ENCODE measurements around the gene CHIT1.
"Not testable (repeated sequence)": the region's sequence is repeated elsewhere in the genome, so short reads cannot be mapped to it uniquely, and the experiment has no call there.

The CHIT1 gene

GRCh38 chr1:203273206-203273868 is 43.9 kb upstream of the CHIT1 start:
- peak overlapping the region; percentile 55 for H3K4me3 ChIP-seq
- peak overlapping the region; percentile 63 for H3K27ac ChIP-seq
- peak overlapping the region; percentile 95 for H3K4me2 ChIP-seq
- H3K36me3 ChIP-seq, result no peaks in the 10 kb centered on the region
- H3K4me1 ChIP-seq, result peaks cover 97% of the 10 kb centered on the region
- no peaks in the 10 kb centered on the region for H4K20me1 ChIP-seq
- H3K9ac ChIP-seq, result peak overlapping the region; percentile 60
- no peaks in the 10 kb centered on the region for H3K27me3 ChIP-seq
- no peak for TF ChIP-seq Cebpa-rat (IDR thresholded peaks at IDR 0.05)
- H3K9me3 ChIP-seq, result no peaks in the 10 kb centered on the region

GRCh38 chr1:203272633-203273205 is 43.2 kb upstream of the CHIT1 start:
- Histone ChIP-seq H3K9me3 (no peaks in the 10 kb centered on the region), H3K4me1 (peaks cover 94% of the 10 kb centered on the region), H3K4me2 (peak overlapping the region; percentile 95), H3K4me3 (peak overlapping the region; percentile 55), H3K36me3 (no peaks in the 10 kb centered on the region), H3K9ac (peak overlapping the region; percentile 60), H3K27ac (0 out of 2 replicates have a peak overlapping the region, but pooled peaks have one; percentile 2), H3K27me3 (no peaks in the 10 kb centered on the region), H4K20me1 (no peaks in the 10 kb centered on the region)
- no peak for TF ChIP-seq Cebpa-rat (IDR thresholded peaks at IDR 0.05)

GRCh38 chr1:203271962-203272632 is 42.6 kb upstream of the CHIT1 start:
- no peak for TF ChIP-seq Cebpa-rat (IDR thresholded peaks at IDR 0.05)
- Histone ChIP-seq H3K9me3 (no peaks in the 10 kb centered on the region), H4K20me1 (no peaks in the 10 kb centered on the region), H3K27me3 (no peaks in the 10 kb centered on the region), H3K4me1 (peaks cover 91% of the 10 kb centered on the region), H3K27ac (0 out of 2 replicates have a peak overlapping the region, but pooled peaks have one; percentile 2), H3K9ac (no peak overlapping the region; the same call in 1 of the 2 replicates), H3K4me3 (no peak overlapping the region), H3K4me2 (peak overlapping the region; percentile 95), H3K36me3 (no peaks in the 10 kb centered on the region)

- Histone ChIP-seq H3K4me3 (no peak overlapping the region), H3K9ac (no peak overlapping the region), H3K4me2 (peak overlapping the region; percentile 29), H4K20me1 (no peaks in the 10 kb centered on the region), H3K27ac (no peak overlapping the region; the same call in 1 of the 2 replicates), H3K9me3 (no peaks in the 10 kb centered on the region), H3K27me3 (no peaks in the 10 kb centered on the region), H3K36me3 (no peaks in the 10 kb centered on the region), H3K4me1 (peaks cover 87% of the 10 kb centered on the region)
- TF ChIP-seq Cebpa-rat (IDR thresholded peaks at IDR 0.05), result no peak
These were observed 41.7 kb upstream of the CHIT1 start for GRCh38 chr1:203271018-203271743.

GRCh38 chr1:203270448-203270847 is 41.0 kb upstream of the CHIT1 start:
- H3K27ac ChIP-seq, result no peak overlapping the region
- no peak for TF ChIP-seq Cebpa-rat (IDR thresholded peaks at IDR 0.05)
- H4K20me1 ChIP-seq, result no peaks in the 10 kb centered on the region
- no peaks in the 10 kb centered on the region for H3K27me3 ChIP-seq
- H3K4me2 ChIP-seq, result peak overlapping the region; percentile 29; the same call in 1 of the 2 replicates
- no peaks in the 10 kb centered on the region for H3K36me3 ChIP-seq
- H3K4me3 ChIP-seq, result no peak overlapping the region
- H3K9ac ChIP-seq, result no peak overlapping the region
- H3K4me1 ChIP-seq, result peaks cover 86% of the 10 kb centered on the region
- H3K9me3 ChIP-seq, result no peaks in the 10 kb centered on the region

GRCh38 chr1:203269654-203270020 is 40.2 kb upstream of the CHIT1 start:
- no peak overlapping the region for H3K9ac ChIP-seq
- no peaks in the 10 kb centered on the region for H3K36me3 ChIP-seq
- no peak overlapping the region for H3K27ac ChIP-seq
- no peak for TF ChIP-seq Cebpa-rat (IDR thresholded peaks at IDR 0.05)
- H3K27me3 ChIP-seq, result no peaks in the 10 kb centered on the region
- H3K4me1 ChIP-seq, result peaks cover 78% of the 10 kb centered on the region
- no peak overlapping the region for H3K4me3 ChIP-seq
- no peaks in the 10 kb centered on the region for H4K20me1 ChIP-seq
- H3K4me2 ChIP-seq, result peak overlapping the region; percentile 19; the same call in 1 of the 2 replicates
- no peaks in the 10 kb centered on the region for H3K9me3 ChIP-seq

- Histone ChIP-seq H3K9me3 (no peaks in the 10 kb centered on the region), H3K36me3 (no peaks in the 10 kb centered on the region), H3K4me2 (peak overlapping the region; percentile 49), H3K27me3 (no peaks in the 10 kb centered on the region), H3K4me3 (no peak overlapping the region), H3K9ac (no peak overlapping the region), H3K27ac (peak overlapping the region; percentile 21; the same call in 1 of the 2 replicates), H4K20me1 (no peaks in the 10 kb centered on the region), H3K4me1 (peaks cover 73% of the 10 kb centered on the region)
- TF ChIP-seq Cebpa-rat (IDR thresholded peaks at IDR 0.05), result no peak
These were observed 39.6 kb upstream of the CHIT1 start for GRCh38 chr1:203268901-203269653.

GRCh38 chr1:203267912-203268311 is 38.4 kb upstream of the CHIT1 start:
- peak overlapping the region; percentile 91 for H3K4me2 ChIP-seq
- peak overlapping the region; percentile 71 for H3K27ac ChIP-seq
- H3K9me3 ChIP-seq, result no peaks in the 10 kb centered on the region
- no peak for TF ChIP-seq Cebpa-rat (IDR thresholded peaks at IDR 0.05)
- H4K20me1 ChIP-seq, result no peaks in the 10 kb centered on the region
- no peaks in the 10 kb centered on the region for H3K27me3 ChIP-seq
- peak overlapping the region; percentile 74 for H3K9ac ChIP-seq
- H3K4me1 ChIP-seq, result peaks cover 73% of the 10 kb centered on the region
- H3K4me3 ChIP-seq, result peak overlapping the region; percentile 67
- H3K36me3 ChIP-seq, result no peaks in the 10 kb centered on the region

- no peaks in the 10 kb centered on the region for H3K27me3 ChIP-seq
- peak overlapping the region; percentile 74 for H3K9ac ChIP-seq
- no peak for TF ChIP-seq Cebpa-rat (IDR thresholded peaks at IDR 0.05)
- no peaks in the 10 kb centered on the region for H3K36me3 ChIP-seq
- no peaks in the 10 kb centered on the region for H3K9me3 ChIP-seq
- peak overlapping the region; percentile 91 for H3K4me2 ChIP-seq
- no peaks in the 10 kb centered on the region for H4K20me1 ChIP-seq
- H3K4me3 ChIP-seq, result peak overlapping the region; percentile 67
- peak overlapping the region; percentile 71 for H3K27ac ChIP-seq
- H3K4me1 ChIP-seq, result peaks cover 68% of the 10 kb centered on the region
These were observed 37.9 kb upstream of the CHIT1 start for GRCh38 chr1:203267347-203267846.

- not testable (repeated sequence) for H4K20me1 ChIP-seq, H3K36me3 ChIP-seq, H3K4me3 ChIP-seq, H3K9ac ChIP-seq, H3K27ac ChIP-seq, H3K27me3 ChIP-seq, H3K9me3 ChIP-seq
- Histone ChIP-seq H3K4me1 (peaks cover 55% of the 10 kb centered on the region), H3K4me2 (peak overlapping the region; percentile 55)
These were observed 36.7 kb upstream of the CHIT1 start for GRCh38 chr1:203266140-203266539.

All from BLaER1 (cell line).